H1 (cell line): Measurements from ENCODE around the gene JUP. TPM values are rescaled to one million over a fixed set of nuclear protein-coding genes. Genes with fewer than 3 reads are reported as not detected.

Source experiments
- ATF2 ChIP-seq: IDR thresholded peaks from 2 replicates; pipeline ENCODE4 v1.6.1; 2012; ENCODE audit warnings: low read length, inconsistent platforms
- ATF3 ChIP-seq: IDR thresholded peaks from 2 replicates; pipeline ENCODE4 v1.6.1; 2011; ENCODE audit warnings: low read depth, mild to moderate bottlenecking, low read length; ENCODE audit not compliant: insufficient read depth
- CHD2 ChIP-seq: IDR thresholded peaks from 2 replicates; pipeline ENCODE4 v1.6.1; 2012; ENCODE audit warnings: low read length, improper control_type of control experiment
- CTCF ChIP-seq, 3 experiments: IDR thresholded peaks; 1 replicate in 2 of 3; 2 replicates in 1 of 3; pipeline versions ENCODE4 v1.5.1 to v1.6.1; 2011; ENCODE audit warnings: low read length in 3 of 3, mild to moderate bottlenecking in 3 of 3, inconsistent platforms in 2 of 3, low read depth in 1 of 3, moderate library complexity in 1 of 3; ENCODE audit not compliant: insufficient read depth in 1 of 3; ENCODE audit errors: control extremely low read depth in 1 of 3
- EZH2 ChIP-seq: fragments of 200-600 bp; sonication (generic); IDR thresholded peaks from 2 replicates; pipeline ENCODE4 v1.7.1; 2012; ENCODE audit warnings: low read depth, mild to moderate bottlenecking, moderate library complexity, low read length, inconsistent platforms; ENCODE audit not compliant: severe bottlenecking
- FOSL1 ChIP-seq: IDR thresholded peaks from 2 replicates; pipeline ENCODE4 v1.6.1; 2011; ENCODE audit warnings: mild to moderate bottlenecking, low read depth, low read length, moderate library complexity; ENCODE audit not compliant: insufficient read depth
- JUN ChIP-seq: IDR thresholded peaks from 2 replicates; pipeline ENCODE4 v1.6.1; 2011; ENCODE audit warnings: low read depth, mild to moderate bottlenecking, improper control_type of control experiment, low read length
- KDM5A ChIP-seq: fragments of 200-600 bp; IDR thresholded peaks from 2 replicates; pipeline ENCODE4 v1.7.1; 2012; ENCODE audit warnings: mild to moderate bottlenecking, low read length, inconsistent platforms, mixed read lengths
- PHF8 ChIP-seq: fragments of 200-600 bp; sonication (generic); conservative IDR thresholded peaks from 2 replicates; pipeline ENCODE4 v1.7.1; 2012; ENCODE audit warnings: low read depth, mild to moderate bottlenecking, inconsistent platforms, low read length, moderate library complexity
- RAD21 ChIP-seq, 2 experiments: IDR thresholded peaks in 1 of 2; conservative IDR thresholded peaks in 1 of 2; 2 replicates each; pipeline ENCODE4 v1.6.1; 2011; ENCODE audit warnings: low read depth in 2 of 2, low read length in 2 of 2, improper control_type of control experiment in 1 of 2, inconsistent platforms in 1 of 2, mild to moderate bottlenecking in 1 of 2, moderate library complexity in 1 of 2
- RBBP5 ChIP-seq: IDR thresholded peaks from 2 replicates; pipeline ENCODE4 v1.7.1; 2012; ENCODE audit warnings: low read depth, mild to moderate bottlenecking, inconsistent platforms, low read length, moderate library complexity, borderline replicate concordance
- SAP30 ChIP-seq: fragments of 300-600 bp; sonication (generic); IDR thresholded peaks from 2 replicates; pipeline ENCODE4 v1.7.1; 2012; ENCODE audit warnings: low read length, moderate library complexity, mild to moderate bottlenecking, inconsistent platforms; ENCODE audit not compliant: insufficient read depth, insufficient replicate concordance
- SIN3A ChIP-seq, 2 experiments: IDR thresholded peaks in 1 of 2; conservative IDR thresholded peaks in 1 of 2; 2 replicates each; pipeline ENCODE4 v1.6.1; 2011 to 2012; ENCODE audit warnings: low read length in 2 of 2, improper control_type of control experiment in 1 of 2, low read depth in 1 of 2, mild to moderate bottlenecking in 1 of 2
- SP2 ChIP-seq: IDR thresholded peaks from 2 replicates; pipeline ENCODE4 v1.6.1; 2012; ENCODE audit warnings: mild to moderate bottlenecking, low read length, inconsistent platforms
- TAF7 ChIP-seq: optimal IDR thresholded peaks from 2 replicates; pipeline ENCODE3; 2011; ENCODE audit warnings: low read depth, mild to moderate bottlenecking, inconsistent platforms, low read length, moderate library complexity, borderline replicate concordance
- TBP ChIP-seq: IDR thresholded peaks from 2 replicates; pipeline ENCODE4 v1.6.1; 2011; ENCODE audit warnings: low read depth, low read length, improper control_type of control experiment
- TCF12 ChIP-seq: IDR thresholded peaks from 2 replicates; pipeline ENCODE4 v1.6.1; 2011; ENCODE audit warnings: low read depth, mild to moderate bottlenecking, low read length
- polyA plus RNA-seq, 7 experiments: library from polyadenylated mRNA; depleted of rRNA in 3 of 7; stranded (reverse) in 5 of 7; unstranded in 2 of 7; fragments of >200 nt in 5 of 7; fragments of 200-250 nt in 2 of 7; gene quantifications; 1 replicate in 5 of 7; 2 replicates in 1 of 7; 4 replicates in 1 of 7; pipeline versions ENCODE4 v1.2.1 to v1.2.3, GENCODE V29; 2011 to 2013; ENCODE audit warnings: missing spikeins in 2 of 7, mixed read lengths in 2 of 7
- total RNA-seq: library from RNA; stranded (reverse); fragmentation: NEBNext Ultra II Directional; extraction: Animal tissue kit (Norgen Biotek cat#: 25700); gene quantifications from 2 replicates; pipeline ENCODE4 v1.2.1, GENCODE V29; 2021

The JUP gene
- total and polyA plus RNA-seq, 2 of the 8 experiments (the other 6 are each of a cell fraction or from before 2014, with no cell fraction given) = 62.8 to 102 TPM

- TF ChIP-seq ATF3 = no peak
- no peak for TF ChIP-seq EZH2
- peak; percentile 77; the same call in 1 of the 2 replicates for TF ChIP-seq RBBP5
- peak; percentile 65 for TF ChIP-seq TBP
- TF ChIP-seq ATF2 = no peak
- TF ChIP-seq CTCF (IDR thresholded peaks at IDR 0.05; ENCODE audit: control extremely low read depth in 1 of 3, insufficient read depth in 1 of 3, low read depth in 1 of 3, low read length in 3 of 3) = peak; percentile 71 to 78 (median 76)
- TF ChIP-seq SIN3A (conservative IDR thresholded peaks at IDR 0.05 in 1 of 2, IDR thresholded peaks at IDR 0.05 in 1 of 2; ENCODE audit: low read depth in 1 of 2, low read length in 2 of 2) = peak in 1 of 2 experiments; percentile 57; a peak in 1 of 4 replicates
- peak; percentile 26 to 52; a peak in 3 of 4 replicates for TF ChIP-seq RAD21 (IDR thresholded peaks at IDR 0.05 in 1 of 2, conservative IDR thresholded peaks at IDR 0.05 in 1 of 2; ENCODE audit: low read depth in 2 of 2, low read length in 2 of 2)
- peak; percentile 93 for TF ChIP-seq SP2
- TF ChIP-seq CHD2 = peak; percentile 93
- TF ChIP-seq SAP30 = no peak
- peak; percentile 88 for TF ChIP-seq TAF7
- no peak for TF ChIP-seq JUN
- peak; percentile 80; the same call in 1 of the 2 replicates for TF ChIP-seq FOSL1
- TF ChIP-seq KDM5A = no peak
- TF ChIP-seq TCF12 = 0 out of 2 replicates have a peak, but pooled peaks have one; percentile 15
- peak; percentile 68 for TF ChIP-seq PHF8
Observed at GRCh38 chr17:41786227-41787020, at the start of gene JUP (continued).
